ENCODE results near the gene BRINP1.

- TF ChIP-seq CTCF (conservative IDR thresholded peaks at IDR 0.05; ENCODE audit: low read length): no peak
- no peak for TF ChIP-seq EZH2phosphoT487 (IDR thresholded peaks at IDR 0.05; ENCODE audit: borderline replicate concordance, low read depth, low read length)
Measured at GRCh38 chr9:119166096-119166495, 203.1 kb downstream of the BRINP1 start.

Data from OCI-LY7 (cell line).